ES-I3 (cell line): ENCODE results near the gene RUNX1.

Experiments used
- H3K36me3 ChIP-seq: 2 replicates; pipeline ENCODE4 v1.6.1; 2013; ENCODE audit warnings: mild to moderate bottlenecking, low read length, control low read depth, moderate library complexity; ENCODE audit not compliant: insufficient read depth
- H3K4me1 ChIP-seq: 2 replicates; pipeline ENCODE4 v1.6.1; 2013; ENCODE audit warnings: mild to moderate bottlenecking, control low read depth, low read length; ENCODE audit not compliant: insufficient read depth
- H3K9ac ChIP-seq: 2 replicates; pipeline ENCODE4 v1.6.1; 2013; ENCODE audit warnings: low read depth, mild to moderate bottlenecking, low read length, moderate library complexity
- H3K9me3 ChIP-seq: 2 replicates; pipeline ENCODE4 v1.6.1; 2013; ENCODE audit warnings: mild to moderate bottlenecking, low read length, moderate library complexity; ENCODE audit not compliant: control insufficient read depth, insufficient read depth

RUNX1 gene

GRCh38 chr21:34894401-34894800 is 154.7 kb downstream of the RUNX1 start:
- Histone ChIP-seq H3K9me3 (no peaks in the 10 kb centered on the region; the same call in 1 of the 2 replicates), H3K4me1 (0 out of 2 replicates have a peak, but pooled peaks cover 3% of the 10 kb centered on the region), H3K9ac (no peak overlapping the region), H3K36me3 (no peaks in the 10 kb centered on the region)

- Histone ChIP-seq H3K36me3 (no peaks in the 10 kb centered on the region), H3K4me1 (0 out of 2 replicates have a peak, but pooled peaks cover 3% of the 10 kb centered on the region), H3K9me3 (no peaks in the 10 kb centered on the region; the same call in none of the 2 replicates), H3K9ac (no peak overlapping the region)
Measured at GRCh38 chr21:34892209-34892608, 156.9 kb downstream of the RUNX1 start.

- Histone ChIP-seq H3K9me3 (no peaks in the 10 kb centered on the region; the same call in 1 of the 2 replicates), H3K9ac (peak overlapping the region; percentile 74), H3K4me1 (0 out of 2 replicates have a peak, but pooled peaks cover 3% of the 10 kb centered on the region), H3K36me3 (no peaks in the 10 kb centered on the region)
Measured at GRCh38 chr21:34891613-34891943, 157.5 kb downstream of the RUNX1 start.

GRCh38 chr21:34890724-34891612 is 158.1 kb downstream of the RUNX1 start:
- Histone ChIP-seq H3K4me1 (0 out of 2 replicates have a peak, but pooled peaks cover 3% of the 10 kb centered on the region), H3K9ac (peak overlapping the region; percentile 74), H3K36me3 (no peaks in the 10 kb centered on the region), H3K9me3 (no peaks in the 10 kb centered on the region; the same call in 1 of the 2 replicates)

GRCh38 chr21:34890470-34890723 is 158.7 kb downstream of the RUNX1 start:
- Histone ChIP-seq H3K9me3 (no peaks in the 10 kb centered on the region; the same call in 1 of the 2 replicates), H3K4me1 (0 out of 2 replicates have a peak, but pooled peaks cover 4% of the 10 kb centered on the region), H3K36me3 (no peaks in the 10 kb centered on the region), H3K9ac (peak overlapping the region; percentile 74; the same call in 1 of the 2 replicates)

GRCh38 chr21:34889676-34890469 is 159.2 kb downstream of the RUNX1 start:
- peak overlapping the region; percentile 74 for H3K9ac ChIP-seq
- H3K9me3 ChIP-seq = no peaks in the 10 kb centered on the region; the same call in 1 of the 2 replicates
- H3K36me3 ChIP-seq = no peaks in the 10 kb centered on the region
- 0 out of 2 replicates have a peak, but pooled peaks cover 8% of the 10 kb centered on the region for H3K4me1 ChIP-seq

- no peaks in the 10 kb centered on the region for H3K36me3 ChIP-seq
Measured at GRCh38 chr21:34889320-34889675, 159.8 kb downstream of the RUNX1 start.

GRCh38 chr21:34888569-34889319 is 160.4 kb downstream of the RUNX1 start:
- Histone ChIP-seq H3K36me3 (no peaks in the 10 kb centered on the region), H3K9ac (peak overlapping the region; percentile 74)

More at GRCh38 chr21:34889320-34889675, 159.8 kb downstream of the RUNX1 start:
- Histone ChIP-seq H3K9ac (peak overlapping the region; percentile 74), H3K9me3 (no peaks in the 10 kb centered on the region; the same call in 1 of the 2 replicates), H3K4me1 (0 out of 2 replicates have a peak, but pooled peaks cover 8% of the 10 kb centered on the region)

GRCh38 chr21:34887725-34888568 is 161.2 kb downstream of the RUNX1 start:
- Histone ChIP-seq H3K36me3 (no peaks in the 10 kb centered on the region), H3K9me3 (no peaks in the 10 kb centered on the region; the same call in 1 of the 2 replicates), H3K9ac (peak overlapping the region; percentile 64; the same call in 1 of the 2 replicates), H3K4me1 (0 out of 2 replicates have a peak, but pooled peaks cover 8% of the 10 kb centered on the region)

More at GRCh38 chr21:34888569-34889319, 160.4 kb downstream of the RUNX1 start:
- Histone ChIP-seq H3K4me1 (0 out of 2 replicates have a peak, but pooled peaks cover 8% of the 10 kb centered on the region), H3K9me3 (no peaks in the 10 kb centered on the region; the same call in 1 of the 2 replicates)

- H3K4me1 ChIP-seq = peaks cover 8% of the 10 kb centered on the region; the same call in 1 of the 2 replicates
- H3K9ac ChIP-seq = peak overlapping the region; percentile 66; the same call in 1 of the 2 replicates
- no peaks in the 10 kb centered on the region; the same call in 1 of the 2 replicates for H3K9me3 ChIP-seq
- H3K36me3 ChIP-seq = no peaks in the 10 kb centered on the region
Measured at GRCh38 chr21:34887105-34887442, 162.0 kb downstream of the RUNX1 start.

GRCh38 chr21:34886240-34887104 is 162.6 kb downstream of the RUNX1 start:
- peak overlapping the region; percentile 66; the same call in 1 of the 2 replicates for H3K9ac ChIP-seq
- no peaks in the 10 kb centered on the region for H3K36me3 ChIP-seq
- H3K4me1 ChIP-seq = peaks cover 5% of the 10 kb centered on the region; the same call in 1 of the 2 replicates

GRCh38 chr21:34885626-34886239 is 163.4 kb downstream of the RUNX1 start:
- Histone ChIP-seq H3K9ac (peak overlapping the region; percentile 66; the same call in 1 of the 2 replicates), H3K4me1 (peaks cover 5% of the 10 kb centered on the region; the same call in 1 of the 2 replicates), H3K9me3 (no peaks in the 10 kb centered on the region; the same call in 1 of the 2 replicates), H3K36me3 (no peaks in the 10 kb centered on the region)

More at GRCh38 chr21:34886240-34887104, 162.6 kb downstream of the RUNX1 start:
- no peaks in the 10 kb centered on the region; the same call in 1 of the 2 replicates for H3K9me3 ChIP-seq
